Hepatocyte (in vitro differentiated cells): ENCODE measurements around the gene ZBTB21.

Source experiments
- CTCF ChIP-seq: fragments of 200-600 bp; sonication (generic); IDR thresholded peaks from 2 replicates; pipeline ENCODE4 v1.5.1; 2016; ENCODE audit warnings: antibody characterized with exemption, mild to moderate bottlenecking; ENCODE audit not compliant: poor library complexity
- EZH2 ChIP-seq: fragments of 200-600 bp; sonication (generic); IDR thresholded peaks from 2 replicates; pipeline ENCODE4 v1.6.1; 2016; ENCODE audit warnings: antibody characterized with exemption, mild to moderate bottlenecking, borderline replicate concordance

GRCh38 chr21:41966041-41966833 lies 43.9 kb downstream of the ZBTB21 start:
- TF ChIP-seq CTCF (no peak), EZH2 (no peak)
